Upper lobe of left lung (tissue), 4 donors: ENCODE measurements around the gene FXYD4.

Experiments
- POLR2A ChIP-seq, 4 donors: fragments of 450-650 bp; IDR thresholded peaks; one replicate each; pipeline ENCODE4 v1.5.1; 2016 to 2017; ENCODE audit warnings: antibody characterized with exemption in 4 of 4, mild to moderate bottlenecking in 2 of 4
- TF ChIP-seq, protein P1 (sequence below), 6 experiments: fragments of 450-650 bp in 4 of 6; fragments of 200-600 bp in 2 of 6; sonication (generic) in 2 of 6; IDR thresholded peaks; one replicate each; pipeline ENCODE4 v1.5.1; 2016 to 2019; ENCODE audit warnings: antibody characterized with exemption in 6 of 6

DNA sequence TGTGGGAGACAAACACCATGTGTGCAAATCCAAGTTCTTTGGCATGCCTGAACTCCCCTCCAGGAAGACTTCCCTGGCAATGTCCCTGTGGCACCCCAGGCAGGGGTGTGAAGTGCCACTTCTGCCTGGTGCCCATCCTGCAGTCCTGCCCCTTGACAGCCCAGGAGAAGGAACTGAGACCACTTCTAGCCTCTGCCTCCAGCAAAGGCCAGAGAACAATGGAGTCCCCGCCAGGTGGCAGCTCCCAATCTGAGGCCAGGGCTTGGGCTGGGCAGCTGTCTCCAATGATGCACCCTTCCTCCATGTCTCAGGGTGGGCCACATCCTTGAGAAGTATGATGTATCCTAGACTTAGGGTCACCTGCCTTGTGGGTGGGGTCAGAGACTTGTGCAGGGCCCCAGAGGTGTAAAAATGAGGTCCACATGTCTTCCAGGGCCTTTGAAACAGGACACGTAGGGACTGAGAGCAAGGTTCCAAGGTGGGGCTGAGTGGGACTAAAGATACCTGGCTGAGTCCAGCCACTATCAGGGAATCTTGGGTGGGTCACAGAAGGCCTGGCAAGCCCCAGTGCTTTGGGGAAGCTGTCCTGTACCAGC lies 5.5 kb downstream of the FXYD4 start:
- TF ChIP-seq, protein P1, sequence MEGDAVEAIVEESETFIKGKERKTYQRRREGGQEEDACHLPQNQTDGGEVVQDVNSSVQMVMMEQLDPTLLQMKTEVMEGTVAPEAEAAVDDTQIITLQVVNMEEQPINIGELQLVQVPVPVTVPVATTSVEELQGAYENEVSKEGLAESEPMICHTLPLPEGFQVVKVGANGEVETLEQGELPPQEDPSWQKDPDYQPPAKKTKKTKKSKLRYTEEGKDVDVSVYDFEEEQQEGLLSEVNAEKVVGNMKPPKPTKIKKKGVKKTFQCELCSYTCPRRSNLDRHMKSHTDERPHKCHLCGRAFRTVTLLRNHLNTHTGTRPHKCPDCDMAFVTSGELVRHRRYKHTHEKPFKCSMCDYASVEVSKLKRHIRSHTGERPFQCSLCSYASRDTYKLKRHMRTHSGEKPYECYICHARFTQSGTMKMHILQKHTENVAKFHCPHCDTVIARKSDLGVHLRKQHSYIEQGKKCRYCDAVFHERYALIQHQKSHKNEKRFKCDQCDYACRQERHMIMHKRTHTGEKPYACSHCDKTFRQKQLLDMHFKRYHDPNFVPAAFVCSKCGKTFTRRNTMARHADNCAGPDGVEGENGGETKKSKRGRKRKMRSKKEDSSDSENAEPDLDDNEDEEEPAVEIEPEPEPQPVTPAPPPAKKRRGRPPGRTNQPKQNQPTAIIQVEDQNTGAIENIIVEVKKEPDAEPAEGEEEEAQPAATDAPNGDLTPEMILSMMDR (IDR thresholded peaks at IDR 0.05), result no peak
- TF ChIP-seq POLR2A (IDR thresholded peaks at IDR 0.05), result no peak
